Pulmonary artery endothelial cell (primary cell): ENCODE results near the gene C10orf88. TPM values are rescaled to one million over a fixed set of nuclear protein-coding genes. Genes with fewer than 3 reads are reported as not detected.

Experiments
- total RNA-seq: library from RNA; depleted of rRNA; stranded (reverse); fragments of >200 nt; gene quantifications from 2 replicates; pipeline ENCODE4 v1.2.3, GENCODE V29; 2014

C10orf88 gene
- total RNA-seq, 1 donor from 2014 or later: 24.5 TPM

Other genes starting within 250 kb of the C10orf88 start
- gene CUZD1, start 108.4 kb downstream of the C10orf88 start, total RNA-seq: 0.99 and 1.1 TPM in 2 replicates
- 7.1 and 7.9 TPM in 2 replicates for gene FAM24B, start 74.6 kb downstream of the C10orf88 start, total RNA-seq
- not detected in 2 replicates for gene FAM24A, start 43.6 kb downstream of the C10orf88 start, total RNA-seq
- 3.0 and 3.9 TPM in 2 replicates for gene PSTK, start 26.2 kb upstream of the C10orf88 start, total RNA-seq
- gene IKZF5, start 54.6 kb upstream of the C10orf88 start, total RNA-seq: 2.7 and 3.8 TPM in 2 replicates
- 4.5 and 5.7 TPM in 2 replicates for gene ACADSB, start 54.8 kb upstream of the C10orf88 start, total RNA-seq
- gene HMX3, start 181.7 kb upstream of the C10orf88 start, total RNA-seq: not detected in 2 replicates
- not detected in 2 replicates for gene HMX2, start 193.9 kb upstream of the C10orf88 start, total RNA-seq
- gene BUB3, start 200.2 kb upstream of the C10orf88 start, total RNA-seq: 323 and 341 TPM in 2 replicates